ENCODE data around the gene PLGRKT. TPM values are rescaled to one million over a fixed set of nuclear protein-coding genes. Genes with fewer than 3 reads are reported as not detected.

Gene PLGRKT
- total and polyA plus RNA-seq, 2 experiments from 2014 or later, result 28.3 to 40.3 TPM

DNA sequence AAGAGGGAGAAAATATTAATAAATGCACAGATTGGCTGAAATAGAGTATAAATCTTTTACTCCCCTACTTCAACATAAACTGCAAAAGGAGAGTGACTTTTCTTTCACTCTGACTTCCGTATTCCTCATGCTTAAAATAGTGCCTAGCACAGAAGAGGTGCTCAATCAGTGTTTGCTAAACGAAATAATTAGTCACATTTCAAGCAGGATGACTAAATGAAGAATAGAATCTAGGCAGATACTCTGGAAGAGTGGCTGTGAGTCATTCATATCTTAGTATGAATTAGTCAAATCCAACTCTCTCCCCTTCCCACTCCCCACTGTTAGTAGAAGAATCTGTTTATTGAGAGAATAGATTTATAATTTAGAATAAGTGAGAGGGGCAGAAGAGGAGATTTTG is 17.5 kb upstream of the PLGRKT start:
- Histone ChIP-seq H3K9ac (peak overlapping the region; percentile 19; the same call in 1 of the 2 replicates), H3K9me3 (ENCODE audit: low read depth) (no peaks in the 10 kb centered on the region), H3K9me2 (ENCODE audit: insufficient read depth) (no peaks in the 10 kb centered on the region), H3K4me3 (peak overlapping the region; percentile 32), H3K27me3 (replicated peaks; ENCODE audit: insufficient read depth) (no peaks in the 10 kb centered on the region), H3K27ac (peak overlapping the region; percentile 61), H3K4me1 (ENCODE audit: insufficient read depth) (peaks cover 47% of the 10 kb centered on the region), H3F3A (ENCODE audit: insufficient read depth) (peaks cover 31% of the 10 kb centered on the region), H3K36me3 (ENCODE audit: low read depth) (peaks cover 14% of the 10 kb centered on the region; the same call in 1 of the 2 replicates), H2AFZ (peak overlapping the region; percentile 8), H3K79me2 (ENCODE audit: insufficient read depth) (peaks cover 73% of the 10 kb centered on the region), H4K20me1 (ENCODE audit: insufficient read depth) (no peaks in the 10 kb centered on the region), H3K4me2 (ENCODE audit: unreplicated experiment) (peak overlapping the region; percentile 66)
- in situ Hi-C loops (cut with MboI), result no loop called here
- peak; percentile 92 for DNase-seq
- TF ChIP-seq EZH2phosphoT487 (IDR thresholded peaks at IDR 0.05; ENCODE audit: insufficient read depth, low read depth) (no peak), EZH2 (IDR thresholded peaks at IDR 0.05; ENCODE audit: insufficient read depth, poor library complexity, severe bottlenecking) (no peak)
- 0% methylated on average over 2 of the region's 2 CpGs for WGBS, 2 experiments (ENCODE audit: low coverage in 1 of 2, low lambda C conversion rate in 2 of 2, missing lambda C conversion rate in 2 of 2)

DNA sequence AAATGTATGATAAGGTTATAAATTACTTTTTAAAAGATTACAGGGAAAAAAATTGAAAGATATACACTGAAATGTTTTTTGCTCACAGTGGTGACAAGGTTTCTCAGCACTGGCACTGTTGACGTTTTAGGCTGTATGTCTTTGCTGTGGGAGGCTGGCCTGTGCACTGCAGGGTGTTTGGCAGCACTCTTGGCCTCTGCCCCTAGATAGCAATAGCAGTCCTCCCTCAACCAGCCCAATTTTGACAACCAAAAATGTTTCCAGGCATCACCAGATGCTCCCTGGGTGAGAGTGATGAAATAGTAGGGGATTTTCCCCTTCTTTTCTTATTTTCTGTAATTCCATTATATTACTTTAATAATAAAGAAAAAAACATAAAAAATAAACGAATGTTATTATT is 15.9 kb upstream of the PLGRKT start:
- no peaks in the 10 kb centered on the region for H3K27me3 ChIP-seq (replicated peaks; ENCODE audit: insufficient read depth)
- no peaks in the 10 kb centered on the region for H3K9me3 ChIP-seq (ENCODE audit: low read depth)
- DNase-seq, result peak; percentile 24
- no peaks in the 10 kb centered on the region for H4K20me1 ChIP-seq (ENCODE audit: insufficient read depth)
- 0 to 8% methylated on average over 2 of the region's 2 CpGs for WGBS, 2 experiments (ENCODE audit: low coverage in 1 of 2, low lambda C conversion rate in 2 of 2, missing lambda C conversion rate in 2 of 2)
- peak overlapping the region; percentile 66 for H3K4me2 ChIP-seq (ENCODE audit: unreplicated experiment)
- H3K9ac ChIP-seq, result 0 out of 2 replicates have a peak overlapping the region, but pooled peaks have one; percentile 2
- H3K36me3 ChIP-seq (ENCODE audit: low read depth), result peaks cover 9% of the 10 kb centered on the region; the same call in 1 of the 2 replicates
- H3K4me3 ChIP-seq, result no peak overlapping the region
- H3K9me2 ChIP-seq (ENCODE audit: insufficient read depth), result no peaks in the 10 kb centered on the region
- H2AFZ ChIP-seq, result peak overlapping the region; percentile 8; the same call in 1 of the 2 replicates
- in situ Hi-C loops (cut with MboI), result no loop called here
- TF ChIP-seq EZH2phosphoT487 (IDR thresholded peaks at IDR 0.05; ENCODE audit: insufficient read depth, low read depth) (no peak), EZH2 (IDR thresholded peaks at IDR 0.05; ENCODE audit: insufficient read depth, poor library complexity, severe bottlenecking) (no peak)
- peaks cover 31% of the 10 kb centered on the region for H3F3A ChIP-seq (ENCODE audit: insufficient read depth)
- peaks cover 46% of the 10 kb centered on the region for H3K4me1 ChIP-seq (ENCODE audit: insufficient read depth)
- peaks cover 73% of the 10 kb centered on the region for H3K79me2 ChIP-seq (ENCODE audit: insufficient read depth)
- H3K27ac ChIP-seq, result peak overlapping the region; percentile 61

DNA sequence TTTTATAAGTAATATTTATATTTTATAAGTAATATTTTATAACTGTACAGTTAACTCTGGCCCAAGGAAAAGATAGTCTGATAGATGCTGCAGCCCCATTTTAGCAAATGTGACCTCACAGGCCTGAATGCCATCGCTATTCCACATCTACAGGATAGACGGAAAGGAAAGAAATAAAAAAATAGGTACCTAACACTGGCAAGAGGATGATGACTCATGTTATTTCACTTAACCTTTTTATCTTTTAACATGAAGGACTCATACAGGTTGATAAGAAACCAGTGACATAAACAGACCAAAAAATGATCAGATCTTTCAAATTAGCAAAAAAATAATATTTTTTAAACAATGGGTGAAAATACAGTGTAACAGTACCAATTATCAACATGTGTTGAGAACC is 15.3 kb upstream of the PLGRKT start:
- H3K4me1 ChIP-seq (ENCODE audit: insufficient read depth), result peaks cover 46% of the 10 kb centered on the region
- no peak overlapping the region for H3K9ac ChIP-seq
- H3K9me3 ChIP-seq (ENCODE audit: low read depth), result no peaks in the 10 kb centered on the region
- in situ Hi-C loops (cut with MboI), result no loop called here
- H2AFZ ChIP-seq, result peak overlapping the region; percentile 8; the same call in 1 of the 2 replicates
- TF ChIP-seq EZH2 (IDR thresholded peaks at IDR 0.05; ENCODE audit: insufficient read depth, poor library complexity, severe bottlenecking) (no peak), EZH2phosphoT487 (IDR thresholded peaks at IDR 0.05; ENCODE audit: insufficient read depth, low read depth) (no peak)
- H3K36me3 ChIP-seq (ENCODE audit: low read depth), result peaks cover 4% of the 10 kb centered on the region; the same call in 1 of the 2 replicates
- no peaks in the 10 kb centered on the region for H3K27me3 ChIP-seq (replicated peaks; ENCODE audit: insufficient read depth)
- DNase-seq, result no peak
- no peak overlapping the region for H3K4me3 ChIP-seq
- peaks cover 71% of the 10 kb centered on the region for H3K79me2 ChIP-seq (ENCODE audit: insufficient read depth)
- 0 out of 2 replicates have a peak overlapping the region, but pooled peaks have one; percentile 61 for H3K27ac ChIP-seq
- WGBS, 2 experiments (ENCODE audit: low coverage in 1 of 2, low lambda C conversion rate in 2 of 2, missing lambda C conversion rate in 2 of 2), result 87 to 90% methylated on average over 2 of the region's 2 CpGs
- H4K20me1 ChIP-seq (ENCODE audit: insufficient read depth), result no peaks in the 10 kb centered on the region
- H3F3A ChIP-seq (ENCODE audit: insufficient read depth), result peaks cover 31% of the 10 kb centered on the region
- no peaks in the 10 kb centered on the region for H3K9me2 ChIP-seq (ENCODE audit: insufficient read depth)
- H3K4me2 ChIP-seq (ENCODE audit: unreplicated experiment), result peak overlapping the region; percentile 66

DNA sequence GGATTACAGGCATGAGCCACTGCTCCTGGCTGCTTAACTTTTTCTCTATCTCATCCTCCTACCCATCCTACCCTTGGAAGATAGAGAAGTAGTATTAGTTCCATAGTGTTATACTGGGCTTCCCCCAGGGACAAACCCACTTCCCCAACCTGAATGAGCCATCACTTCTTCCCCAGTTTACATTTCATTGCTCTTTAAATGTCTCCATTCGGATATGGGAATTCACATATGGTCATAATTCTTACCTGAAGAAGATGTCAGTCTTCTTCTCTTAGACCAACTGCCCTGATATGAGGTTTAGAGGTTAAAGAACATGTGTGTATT is 14.5 kb upstream of the PLGRKT start:
- H3K36me3 ChIP-seq (ENCODE audit: low read depth), result 0 out of 2 replicates have a peak, but pooled peaks cover under 1% of the 10 kb centered on the region
- DNase-seq, result no peak
- H3K9ac ChIP-seq, result no peak overlapping the region
- no peaks in the 10 kb centered on the region for H3K9me2 ChIP-seq (ENCODE audit: insufficient read depth)
- in situ Hi-C loops (cut with MboI), result no loop called here
- H2AFZ ChIP-seq, result no peak overlapping the region
- no peak overlapping the region for H3K4me2 ChIP-seq (ENCODE audit: unreplicated experiment)
- TF ChIP-seq EZH2phosphoT487 (IDR thresholded peaks at IDR 0.05; ENCODE audit: insufficient read depth, low read depth), result no peak
- no peak for TF ChIP-seq EZH2 (IDR thresholded peaks at IDR 0.05; ENCODE audit: insufficient read depth, poor library complexity, severe bottlenecking)
- no peaks in the 10 kb centered on the region for H3K27me3 ChIP-seq (replicated peaks; ENCODE audit: insufficient read depth)
- no peaks in the 10 kb centered on the region for H4K20me1 ChIP-seq (ENCODE audit: insufficient read depth)
- H3K9me3 ChIP-seq (ENCODE audit: low read depth), result no peaks in the 10 kb centered on the region
- no peak overlapping the region for H3K27ac ChIP-seq
- no peak overlapping the region for H3K4me3 ChIP-seq
- peaks cover 49% of the 10 kb centered on the region for H3K4me1 ChIP-seq (ENCODE audit: insufficient read depth)
- peaks cover 64% of the 10 kb centered on the region for H3K79me2 ChIP-seq (ENCODE audit: insufficient read depth)
- H3F3A ChIP-seq (ENCODE audit: insufficient read depth), result peaks cover 31% of the 10 kb centered on the region
- 96 to 100% methylated on average over 1 of the region's 1 CpG for WGBS, 2 experiments (ENCODE audit: low coverage in 1 of 2, low lambda C conversion rate in 2 of 2, missing lambda C conversion rate in 2 of 2)

Measured in GM23248 (cell line).